GM18498 (cell line): ENCODE results near the gene RASSF5.
A peak's percentile ranks its signal among the peaks of the same experiment; 100 is the strongest.
"Not testable (repeated sequence)": the region's sequence is repeated elsewhere in the genome, so short reads cannot be mapped to it uniquely, and the experiment has no call there.

ENCODE experiments used
- ATAC-seq: cut with Tn5 transposase; IDR thresholded peaks from one replicate; pipeline ENCODE4 v1.9.1; 2021; ENCODE audit warnings: mild to moderate bottlenecking, moderate library complexity; ENCODE audit not compliant: unreplicated experiment

Gene RASSF5

DNA sequence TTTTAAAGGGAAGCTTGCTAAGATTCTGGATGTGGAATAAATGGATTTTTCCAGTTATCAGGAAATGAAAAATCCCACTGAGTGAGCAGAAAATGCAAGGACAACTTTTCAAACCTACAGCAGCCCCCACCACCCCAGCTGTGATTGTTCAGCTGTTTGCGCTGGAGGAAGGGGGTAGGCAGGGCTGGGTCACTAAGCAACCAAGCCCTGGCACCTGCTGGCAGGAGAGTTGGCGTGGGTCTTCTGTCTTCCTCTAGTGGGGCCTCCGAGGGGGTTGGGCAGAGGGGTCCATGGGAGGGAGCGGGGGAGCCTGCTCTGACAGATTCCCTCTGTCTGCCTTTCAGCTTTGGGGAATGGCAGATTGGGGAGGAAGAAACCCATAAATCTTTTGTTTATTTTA is 59.7 kb downstream of the RASSF5 start:
- ATAC-seq, result no peak

DNA sequence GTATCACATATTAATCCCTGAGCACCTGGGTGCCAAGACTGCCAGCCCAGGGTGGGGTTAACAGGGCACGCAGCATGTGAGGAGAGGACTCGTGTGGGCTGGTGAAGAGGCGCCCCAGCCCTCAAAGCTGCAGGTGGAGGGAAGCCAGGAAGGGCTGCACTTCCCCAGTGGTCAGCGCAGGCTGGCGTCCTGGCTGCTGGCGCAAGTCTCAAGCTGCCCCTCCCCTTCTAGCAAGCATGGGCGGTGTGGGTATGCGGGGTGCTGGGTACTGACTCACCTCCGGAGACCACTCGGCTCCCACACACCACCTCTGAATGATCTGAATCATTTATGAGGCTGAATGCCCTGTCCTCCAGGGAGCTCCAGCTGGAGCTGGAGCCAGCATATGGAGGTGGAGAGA is 60.9 kb downstream of the RASSF5 start:
- ATAC-seq, result no peak

DNA sequence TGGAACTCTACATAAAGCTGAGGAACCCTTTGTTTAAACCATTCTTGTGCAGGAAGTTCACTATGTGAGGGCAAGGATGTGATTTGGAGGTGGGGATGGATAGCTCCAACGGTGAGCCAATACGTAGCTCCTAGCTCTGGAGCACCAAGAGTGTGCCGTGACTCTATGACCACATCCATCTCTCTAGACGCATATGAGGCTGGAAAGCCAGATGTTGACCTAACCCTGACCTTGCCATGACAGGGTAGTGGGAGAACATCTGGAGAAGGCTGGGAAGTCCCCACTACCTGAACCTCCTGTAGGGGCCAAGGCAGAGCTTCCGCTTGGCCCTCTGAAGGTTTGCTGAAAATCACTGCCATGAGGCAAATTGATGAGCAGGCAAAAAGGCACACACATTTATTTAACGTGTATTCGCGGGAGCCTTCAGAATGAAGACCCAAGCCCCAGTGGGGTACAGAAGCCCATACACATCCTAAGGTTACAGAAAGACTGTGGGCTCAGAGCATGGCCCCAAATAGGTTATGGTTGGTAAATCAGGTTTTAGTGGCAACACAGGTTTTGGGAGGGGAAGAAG is 61.5 kb downstream of the RASSF5 start:
- no peak for ATAC-seq

- no peak for ATAC-seq
Observed at GRCh38 chr1:206569556-206569955, 62.2 kb downstream of the RASSF5 start.

DNA sequence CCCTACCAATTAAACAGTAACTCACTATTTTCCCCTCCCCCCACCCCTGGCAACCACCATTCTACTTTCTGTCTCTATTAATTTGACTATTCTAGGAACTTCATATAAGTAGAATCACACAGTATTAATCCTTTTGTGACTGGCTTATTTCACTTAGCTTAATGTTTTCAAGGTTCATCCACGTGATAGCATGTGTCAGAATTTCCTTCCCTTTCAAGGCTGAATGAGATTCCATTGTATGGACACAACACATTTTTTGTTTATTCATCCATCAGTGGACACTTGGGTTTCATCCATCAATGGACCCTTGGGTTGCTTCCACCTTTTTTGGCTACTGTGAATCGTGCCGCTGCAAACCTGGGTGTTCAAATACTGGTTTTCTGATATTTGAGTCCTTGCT is 63.2 kb downstream of the RASSF5 start:
- no peak for ATAC-seq

DNA sequence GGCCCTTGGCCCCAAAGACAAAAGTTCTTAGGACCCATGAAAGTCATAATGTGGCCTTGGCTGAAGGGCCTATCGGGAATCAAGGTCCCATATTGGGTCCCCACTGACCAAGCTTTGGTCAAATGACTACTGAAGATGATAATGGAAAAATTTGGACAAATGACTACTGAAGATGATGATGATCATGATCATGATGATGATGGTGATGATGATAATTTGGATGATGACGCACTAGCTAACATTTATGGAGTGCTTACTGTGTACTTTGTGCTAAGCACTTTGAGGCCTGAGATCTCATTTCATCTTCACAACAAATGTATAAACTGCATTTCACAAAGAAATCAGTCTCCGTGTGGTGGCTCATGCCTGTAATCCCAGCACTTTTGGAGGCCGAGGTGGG is 65.5 kb downstream of the RASSF5 start:
- ATAC-seq, result no peak

DNA sequence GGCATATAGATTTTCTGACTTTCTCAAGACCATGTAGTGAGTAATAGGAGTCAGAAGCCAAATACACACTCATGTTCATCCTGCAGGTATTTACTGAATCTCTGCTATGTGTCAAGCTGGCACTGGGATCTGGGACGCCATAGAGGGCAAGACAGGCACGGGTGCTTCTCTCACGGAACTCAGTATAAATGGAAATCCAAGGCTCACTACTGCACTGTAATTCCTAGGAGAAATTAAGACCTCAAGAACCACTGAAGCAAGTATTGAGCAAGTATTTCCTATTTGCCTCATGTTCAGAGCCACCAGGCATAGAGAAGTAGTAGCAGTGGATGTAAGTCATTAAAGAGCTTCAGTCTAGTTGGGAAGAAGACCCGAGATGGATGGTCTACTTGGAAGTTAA is 66.0 kb downstream of the RASSF5 start:
- no peak for ATAC-seq

DNA sequence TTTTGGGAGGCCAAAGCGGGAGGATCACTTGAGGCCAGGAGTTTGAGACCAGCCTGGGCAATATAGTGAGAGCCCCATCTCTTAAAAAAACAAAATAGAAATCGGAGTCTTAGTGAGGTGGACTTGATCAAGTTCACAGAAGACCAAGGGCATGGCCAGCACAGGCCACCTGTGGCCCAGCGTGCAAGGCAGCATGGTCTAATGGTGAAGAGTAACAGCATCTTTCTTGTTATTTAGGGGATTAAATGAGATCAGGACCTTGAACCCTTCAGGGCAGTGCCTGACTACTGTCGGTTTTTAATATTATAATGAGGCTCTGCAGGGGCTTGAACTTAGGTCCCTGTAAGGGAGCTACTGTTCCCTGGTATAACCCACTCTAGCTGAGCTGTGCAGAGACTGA is 66.4 kb downstream of the RASSF5 start:
- ATAC-seq, result no peak

GRCh38 chr1:206575165-206575893 is 68.0 kb downstream of the RASSF5 start:
- peak; percentile 48 for ATAC-seq

DNA sequence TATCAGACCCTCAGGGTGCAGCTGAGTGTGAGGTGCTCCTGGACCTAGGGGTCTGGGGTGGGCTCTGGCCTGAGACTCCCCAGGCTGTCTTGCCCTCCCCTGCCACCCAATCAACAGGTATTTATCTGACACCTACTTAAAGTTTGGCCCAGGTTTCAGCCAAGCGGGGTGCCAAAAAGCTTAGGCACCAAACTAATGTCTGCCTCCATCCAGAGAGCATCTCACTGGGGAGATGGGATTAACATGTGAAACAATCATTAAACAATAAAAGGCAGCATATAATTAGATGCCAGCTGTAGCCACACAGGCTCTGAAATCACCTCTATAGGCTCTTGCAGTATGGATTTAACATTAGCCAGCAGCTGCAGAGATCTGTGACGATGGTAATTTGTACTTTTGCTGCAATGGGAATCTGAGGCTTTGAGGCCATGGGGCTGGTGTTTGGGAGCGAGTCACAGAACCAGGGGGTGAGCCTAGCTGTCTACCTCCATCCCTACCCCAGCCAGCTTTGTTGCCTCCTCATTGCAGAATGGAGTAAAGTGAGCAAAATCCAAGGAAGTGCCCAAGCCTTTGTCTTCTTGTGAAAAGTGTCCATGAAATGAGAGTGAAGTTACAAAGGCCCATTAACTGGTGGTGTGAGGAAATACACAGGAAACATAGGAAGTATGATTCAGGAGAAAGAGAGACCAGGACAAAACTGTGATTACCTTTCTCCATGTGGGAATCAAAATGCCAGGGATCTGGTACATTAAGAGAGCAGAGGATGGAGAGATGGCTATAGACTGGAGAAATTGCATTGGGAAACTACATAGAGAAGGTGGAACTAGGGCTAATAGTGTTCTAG is 68.8 kb downstream of the RASSF5 start:
- no peak for ATAC-seq

DNA sequence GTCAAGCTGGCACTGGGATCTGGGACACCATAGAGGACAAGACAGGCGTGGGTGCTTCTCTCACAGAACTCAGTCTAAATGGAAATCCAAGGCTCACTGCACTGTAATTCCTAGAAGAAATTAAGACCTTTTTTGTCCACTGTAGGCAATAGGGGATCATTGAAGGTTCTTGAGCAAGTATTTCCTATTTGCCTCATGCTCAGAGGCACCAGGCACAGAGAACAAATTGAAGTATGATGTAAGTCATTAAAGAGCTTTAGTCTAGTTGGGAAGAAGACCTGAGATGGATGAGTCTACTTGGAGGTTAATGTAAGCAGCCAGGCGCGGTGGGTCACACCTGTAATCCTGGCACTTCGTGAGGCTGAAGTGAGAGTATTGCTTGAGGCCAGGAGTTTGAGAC is 70.3 kb downstream of the RASSF5 start:
- ATAC-seq, result no peak

DNA sequence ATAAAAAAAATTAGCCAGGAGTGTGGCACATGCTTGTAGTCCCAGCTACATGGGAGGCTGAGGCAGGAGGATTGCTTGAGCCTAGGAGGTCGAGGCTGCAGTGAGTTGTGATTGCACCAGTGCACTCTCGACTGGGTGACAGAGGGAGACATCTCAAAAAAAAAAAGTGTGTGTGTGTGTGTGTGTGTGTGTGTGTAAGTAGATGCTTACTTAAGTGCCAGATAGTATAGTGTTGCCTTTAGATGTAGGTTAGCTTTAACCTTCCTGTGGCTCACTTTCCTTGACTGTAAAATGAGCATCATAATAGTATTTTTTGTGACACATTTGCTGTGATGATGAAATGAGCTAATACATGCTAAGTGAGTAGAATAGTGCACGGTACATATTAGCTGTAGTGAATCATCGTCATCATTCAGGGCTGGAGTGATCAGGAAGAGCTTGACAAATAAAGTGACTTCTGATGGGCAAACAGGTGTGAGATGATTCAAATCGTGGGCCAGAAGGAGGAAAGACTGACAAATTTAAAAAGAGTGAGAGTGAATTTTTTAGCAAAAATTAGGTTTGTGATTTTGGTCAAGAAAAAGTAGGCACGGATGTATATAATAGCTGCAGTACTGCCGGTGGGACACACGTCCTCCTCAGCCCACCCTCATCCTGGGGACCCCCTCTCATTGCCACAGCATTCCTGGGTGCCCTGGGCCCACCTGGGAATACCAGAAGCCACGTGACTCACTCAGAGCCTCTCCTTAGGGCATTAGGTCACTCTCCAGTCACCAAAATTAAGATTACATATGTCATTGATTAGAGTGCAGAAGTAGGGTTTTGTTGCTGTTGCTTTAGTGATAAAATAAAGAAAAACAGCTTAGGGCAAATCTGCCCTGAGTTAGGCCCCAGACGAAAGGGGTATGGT is 71.0 kb downstream of the RASSF5 start:
- ATAC-seq, result no peak

GRCh38 chr1:206578978-206579374 is 71.6 kb downstream of the RASSF5 start:
- no peak for ATAC-seq

DNA sequence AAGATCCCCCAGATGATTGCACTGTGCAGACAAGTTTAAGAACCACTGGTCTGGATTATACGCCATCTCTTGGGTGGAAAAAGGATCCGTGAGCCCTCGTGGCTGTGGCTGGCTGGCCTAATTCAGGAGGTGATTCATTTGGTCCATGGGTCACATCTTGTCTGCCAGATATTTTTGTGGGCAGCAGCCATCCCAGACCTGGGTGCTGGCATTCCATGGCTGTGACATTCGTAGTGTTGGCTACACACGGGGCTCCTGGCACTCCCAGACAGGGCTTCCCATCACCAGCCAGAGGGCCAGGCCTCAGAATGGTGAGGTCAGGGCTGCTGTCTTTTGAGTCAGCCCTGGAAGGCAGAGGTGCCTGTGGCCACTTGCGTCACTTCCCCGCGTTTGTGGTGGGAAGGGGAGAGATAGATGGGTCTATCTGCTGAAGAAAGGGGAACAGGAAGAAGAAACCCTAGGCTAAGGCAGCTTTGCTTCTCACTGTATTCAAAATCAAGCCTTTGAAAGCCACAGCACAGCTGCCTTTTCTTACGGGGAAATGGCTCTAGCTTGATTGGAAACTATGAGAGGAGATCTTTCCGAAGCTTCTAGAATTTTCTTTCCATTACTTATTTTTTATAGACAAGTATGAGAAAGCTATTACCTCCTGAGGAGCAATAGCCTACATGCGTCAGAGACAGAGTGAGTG is 72.6 kb downstream of the RASSF5 start:
- peak; percentile 84 for ATAC-seq

- ATAC-seq, result no peak
Observed at GRCh38 chr1:206580438-206581113, 73.2 kb downstream of the RASSF5 start.

GRCh38 chr1:206581114-206581497 is 73.8 kb downstream of the RASSF5 start:
- not testable (repeated sequence) for ATAC-seq

DNA sequence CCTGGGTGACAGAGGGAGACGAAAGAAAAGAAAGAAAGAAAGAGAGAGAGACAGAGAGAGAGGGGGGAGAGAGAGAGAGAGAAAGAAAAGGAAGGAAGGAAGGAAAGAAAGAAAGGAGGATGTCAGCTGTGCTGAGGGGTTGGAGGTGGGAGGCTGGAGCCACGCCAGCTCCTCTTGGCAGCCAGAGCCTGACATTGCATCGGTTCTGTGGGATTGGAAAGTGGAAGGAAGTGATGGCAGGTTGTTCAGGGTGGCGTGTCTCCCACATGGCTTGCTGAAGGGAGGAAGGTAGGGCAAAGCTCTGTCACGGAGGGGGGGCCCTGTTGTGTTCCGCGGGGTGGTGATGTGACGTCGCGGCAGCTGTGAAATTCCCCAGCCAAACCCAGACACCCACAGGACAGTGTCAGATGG is 74.2 kb downstream of the RASSF5 start:
- no peak for ATAC-seq

DNA sequence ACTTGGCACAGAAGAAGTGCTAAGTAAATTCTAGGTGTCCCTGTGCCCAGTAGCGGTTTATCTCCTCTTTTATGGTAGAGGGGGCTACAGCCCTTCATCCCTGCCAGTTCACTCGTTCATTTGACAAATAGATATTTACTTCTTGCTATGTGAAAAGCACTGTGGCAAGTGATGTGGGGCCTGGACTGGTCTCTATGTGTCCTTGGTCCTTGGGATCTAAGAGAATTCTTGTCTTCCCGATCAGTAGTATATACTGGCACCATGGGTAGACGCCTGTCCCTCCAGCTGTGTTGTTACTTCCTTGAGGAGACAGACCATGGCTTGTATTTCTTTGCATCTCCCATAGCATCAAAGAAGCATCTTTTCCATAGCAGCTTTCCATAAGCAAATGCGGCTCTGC is 75.2 kb downstream of the RASSF5 start:
- no peak for ATAC-seq

GRCh38 chr1:206582971-206583706 is 75.8 kb downstream of the RASSF5 start:
- no peak for ATAC-seq
